Stomach (tissue), 9 donors: ENCODE measurements around the gene AQP2. TPM values are rescaled to one million over a fixed set of nuclear protein-coding genes. Genes with fewer than 3 reads are reported as not detected.
A peak's percentile ranks its signal among the peaks of the same experiment; 100 is the strongest.

Experiments
- DNase-seq, 2 donors: peaks; one replicate each; pipeline versions ENCODE4 v3.0.0 to v3.0.0-alpha.2; 2013 to 2019
- H3K27ac ChIP-seq, 5 donors: fragments of 200-600 bp in 4 of 5; sonication (generic) in 4 of 5; one replicate each; pipeline ENCODE4 v1.5.1; 2013 to 2019; ENCODE audit warnings: mild to moderate bottlenecking in 1 of 5, moderate library complexity in 1 of 5
- H3K27me3 ChIP-seq, 3 donors: fragments of 200-600 bp; sonication (generic); one replicate each; pipeline ENCODE4 v1.5.1; 2017 to 2019; ENCODE audit warnings: mixed run types in 1 of 3
- H3K36me3 ChIP-seq, 4 donors: fragments of 200-600 bp; sonication (generic); 1 replicate in 3 of 4; 2 replicates in 1 of 4; pipeline ENCODE4 v1.5.1; 2016 to 2019
- H3K4me1 ChIP-seq, 4 donors: fragments of 200-600 bp; sonication (generic); one replicate each; pipeline ENCODE4 v1.5.1; 2016 to 2019
- H3K4me3 ChIP-seq, 4 donors: fragments of 200-600 bp; sonication (generic) in 3 of 4; one replicate each; pipeline ENCODE4 v1.5.1; 2016 to 2019; ENCODE audit warnings: mild to moderate bottlenecking in 1 of 4
- H3K9me3 ChIP-seq, 4 donors: fragments of 200-600 bp; sonication (generic); one replicate each; pipeline ENCODE4 v1.5.1; 2016 to 2019
- EP300 ChIP-seq: sonication (generic); formaldehyde crosslinking; IDR thresholded peaks from one replicate; pipeline ENCODE4 v1.6.1; 2017; ENCODE audit warnings: antibody characterized with exemption
- POLR2A ChIP-seq, 4 donors: fragments of 450-650 bp; IDR thresholded peaks; one replicate each; pipeline ENCODE4 v1.6.1; 2016; ENCODE audit warnings: antibody characterized with exemption in 4 of 4, control low read depth in 2 of 4, mild to moderate bottlenecking in 1 of 4, moderate library complexity in 1 of 4
- POLR2AphosphoS5 ChIP-seq, 3 donors: sonication (generic); formaldehyde crosslinking; IDR thresholded peaks; one replicate each; pipeline ENCODE4 v1.6.1; 2016; ENCODE audit warnings: antibody characterized with exemption in 3 of 3
- WGBS, 5 donors: extraction: QIAGEN DNeasy Blood & Tissue Kit in 3 of 5; methylation state at CpG; one replicate each; pipeline versions ENCODE4 v1.1.5 to v1.1.7; 2013 to 2018; 5-methylcytosine and 5-hydroxymethylcytosine counted together
- intact Hi-C: fragments of 100-400 bp; cut with DNase I; formaldehyde crosslinking; loops from one replicate; pipeline ENCODE4 v1.15.1; 2023; ENCODE audit warnings: low total_unique reads
- polyA plus RNA-seq, 3 donors: library from polyadenylated mRNA; stranded (reverse); fragments of 200-250 nt; gene quantifications; one replicate each; pipeline ENCODE4 v1.2.3, GENCODE V29; 2013
- total RNA-seq, 5 donors: library from RNA; depleted of rRNA; stranded (reverse); fragments of >200 nt; gene quantifications; one replicate each; pipeline versions ENCODE4 v1.1.0 to v1.2.3, GENCODE V29; 2014 to 2016
- TF ChIP-seq, protein P1 (sequence below), 7 experiments: fragments of 450-650 bp in 4 of 7; fragments of 200-600 bp in 3 of 7; sonication (generic) in 3 of 7; IDR thresholded peaks; one replicate each; pipeline ENCODE4 v1.5.1; 2016 to 2019; ENCODE audit warnings: antibody characterized with exemption in 7 of 7, control low read depth in 2 of 7, mild to moderate bottlenecking in 1 of 7
- donor health status: healthy with polysubstance abuse.
- donor health status: Bipolar disorder and iron deficiency.
- donor health status: healthy.

AQP2 gene
- total and polyA plus RNA-seq, 8 donors = 0.92 TPM; not detected in 7

DNA sequence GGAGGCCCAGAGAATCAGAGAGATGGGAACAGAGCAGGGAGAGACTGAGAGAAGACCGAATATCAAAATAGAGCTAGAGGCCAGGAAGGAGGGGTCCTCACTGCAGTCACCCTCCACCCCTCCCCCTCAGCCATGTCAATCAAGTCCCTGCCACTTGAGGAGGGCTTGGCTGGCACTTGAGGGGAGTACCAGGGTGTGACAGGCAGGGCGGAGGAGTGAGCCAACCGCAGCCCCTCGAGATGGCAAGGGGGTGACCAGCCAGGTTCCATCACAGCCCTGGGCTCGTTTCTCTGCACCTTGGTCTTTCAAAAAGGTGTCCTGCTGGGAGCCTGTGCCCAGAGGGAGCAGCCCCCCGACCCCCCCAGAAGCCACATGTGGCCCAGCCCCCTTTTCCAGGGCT lies 15.3 kb downstream of the AQP2 start:
- H3K4me3 ChIP-seq = no peak overlapping the region
- peaks cover 15 to 53% (median 43%) of the 10 kb centered on the region in 4 donors for H3K4me1 ChIP-seq
- intact Hi-C loops = loop anchor here (5.0 kb wide), 2 partner anchors 91 to 106 kb away; partner anchors contain the start of gene ASIC1
- WGBS, 5 donors = 57 to 65% (median 63%) methylated on average over 5 to 6 of the region's 6 CpGs
- no peak for DNase-seq
- peaks cover 0 to 58% (median 10%) of the 10 kb centered on the region in 3 donors for H3K27me3 ChIP-seq
- TF ChIP-seq, protein P1, sequence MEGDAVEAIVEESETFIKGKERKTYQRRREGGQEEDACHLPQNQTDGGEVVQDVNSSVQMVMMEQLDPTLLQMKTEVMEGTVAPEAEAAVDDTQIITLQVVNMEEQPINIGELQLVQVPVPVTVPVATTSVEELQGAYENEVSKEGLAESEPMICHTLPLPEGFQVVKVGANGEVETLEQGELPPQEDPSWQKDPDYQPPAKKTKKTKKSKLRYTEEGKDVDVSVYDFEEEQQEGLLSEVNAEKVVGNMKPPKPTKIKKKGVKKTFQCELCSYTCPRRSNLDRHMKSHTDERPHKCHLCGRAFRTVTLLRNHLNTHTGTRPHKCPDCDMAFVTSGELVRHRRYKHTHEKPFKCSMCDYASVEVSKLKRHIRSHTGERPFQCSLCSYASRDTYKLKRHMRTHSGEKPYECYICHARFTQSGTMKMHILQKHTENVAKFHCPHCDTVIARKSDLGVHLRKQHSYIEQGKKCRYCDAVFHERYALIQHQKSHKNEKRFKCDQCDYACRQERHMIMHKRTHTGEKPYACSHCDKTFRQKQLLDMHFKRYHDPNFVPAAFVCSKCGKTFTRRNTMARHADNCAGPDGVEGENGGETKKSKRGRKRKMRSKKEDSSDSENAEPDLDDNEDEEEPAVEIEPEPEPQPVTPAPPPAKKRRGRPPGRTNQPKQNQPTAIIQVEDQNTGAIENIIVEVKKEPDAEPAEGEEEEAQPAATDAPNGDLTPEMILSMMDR (IDR thresholded peaks at IDR 0.05) = no peak
- TF ChIP-seq POLR2AphosphoS5 (IDR thresholded peaks at IDR 0.05) (no peak), EP300 (no peak), POLR2A (IDR thresholded peaks at IDR 0.05) (no peak)
- no peaks in the 10 kb centered on the region for H3K9me3 ChIP-seq
- H3K36me3 ChIP-seq = no peaks in the 10 kb centered on the region
- no peak overlapping the region for H3K27ac ChIP-seq

DNA sequence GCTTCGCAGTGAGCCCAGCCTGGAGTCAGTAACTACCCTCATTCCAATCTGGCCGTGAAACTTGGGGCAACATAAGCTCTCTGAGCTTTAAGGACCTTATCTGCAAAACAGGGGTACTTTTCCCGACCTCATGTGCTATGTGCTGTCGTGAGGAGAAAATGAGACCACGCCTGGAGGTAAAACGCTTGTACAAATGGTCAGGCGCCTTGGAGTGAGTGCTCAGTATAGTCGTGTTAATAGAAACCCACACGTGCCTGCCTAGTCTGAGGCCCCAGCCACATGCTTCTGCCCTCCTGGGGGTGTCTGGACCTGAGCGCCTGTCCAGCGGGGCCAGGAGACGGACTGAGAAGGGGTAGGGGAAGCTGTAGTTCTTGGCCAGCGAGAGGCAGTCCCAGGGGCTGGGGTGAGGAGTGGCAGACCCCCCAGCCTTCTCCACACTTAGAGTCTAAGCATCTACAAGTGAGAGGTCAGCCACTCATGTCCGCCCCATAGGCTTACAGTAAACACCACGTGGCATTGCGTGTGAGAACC lies 16.0 kb downstream of the AQP2 start:
- Histone ChIP-seq H3K36me3 (no peaks in the 10 kb centered on the region), H3K4me1 (peaks cover 8 to 46% (median 36%) of the 10 kb centered on the region in 4 donors), H3K9me3 (no peaks in the 10 kb centered on the region), H3K4me3 (peak overlapping the region in 1 of 4 donors; percentile 49), H3K27me3 (peaks cover 0 to 51% (median 4%) of the 10 kb centered on the region in 3 donors), H3K27ac (no peak overlapping the region)
- intact Hi-C loops = loop anchor here (5.0 kb wide), 2 partner anchors 91 to 106 kb away; partner anchors contain the start of gene ASIC1
- no peak for TF ChIP-seq POLR2A (IDR thresholded peaks at IDR 0.05)
- TF ChIP-seq, protein P1 (IDR thresholded peaks at IDR 0.05) = no peak
- TF ChIP-seq POLR2AphosphoS5 (IDR thresholded peaks at IDR 0.05) = no peak
- no peak for TF ChIP-seq EP300
- no peak for DNase-seq
- WGBS, 5 donors = 13 to 33% (median 29%) methylated on average over 16 of the region's 16 CpGs

DNA sequence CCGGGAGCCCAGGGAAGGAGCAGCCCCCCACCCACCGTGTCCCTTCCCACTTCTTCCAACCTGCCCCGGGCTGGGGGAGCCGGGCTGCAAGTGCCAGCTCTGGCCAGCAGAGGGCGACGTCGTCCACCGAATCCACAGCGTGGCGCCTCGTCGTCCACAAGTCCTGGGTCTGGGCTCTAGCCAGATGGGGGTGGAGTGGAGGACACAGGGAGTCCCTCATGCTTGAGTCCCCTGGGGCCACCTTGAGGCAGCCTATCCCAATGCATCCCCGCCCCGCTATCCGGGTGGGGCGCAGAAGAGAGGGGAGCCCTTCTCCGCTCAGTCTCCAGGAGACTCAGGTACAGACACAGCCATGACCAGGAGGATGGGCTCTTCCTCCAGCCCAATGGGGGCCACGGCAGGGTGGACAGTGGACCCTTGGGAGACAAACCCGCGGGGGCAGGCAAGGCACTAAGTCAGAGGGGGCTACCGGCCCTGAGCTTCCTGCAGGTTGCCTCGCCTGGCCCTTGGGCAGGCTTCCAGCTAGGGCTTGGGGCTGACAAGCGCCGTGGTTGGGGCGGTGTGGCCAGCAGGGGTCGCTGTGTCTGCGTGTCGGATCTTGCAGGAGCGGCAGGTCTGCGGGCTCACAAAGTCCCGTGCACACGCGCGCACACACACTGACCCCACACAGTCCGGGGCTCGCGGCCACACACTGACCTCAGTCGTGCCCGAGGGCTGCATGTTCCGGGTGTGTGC lies 16.7 kb downstream of the AQP2 start:
- Histone ChIP-seq H3K9me3 (no peaks in the 10 kb centered on the region), H3K27ac (peak overlapping the region in 2 of 5 donors; percentile 17 to 27), H3K36me3 (no peaks in the 10 kb centered on the region), H3K27me3 (peaks cover 0 to 46% (median 0%) of the 10 kb centered on the region in 3 donors), H3K4me1 (peaks cover 8 to 41% (median 34%) of the 10 kb centered on the region in 4 donors), H3K4me3 (peak overlapping the region; percentile 37 to 49 (median 40))
- 0 to 3% (median 2%) methylated on average over 12 to 40 of the region's 40 CpGs for WGBS, 5 donors
- TF ChIP-seq POLR2A (IDR thresholded peaks at IDR 0.05) (no peak), EP300 (no peak), POLR2AphosphoS5 (IDR thresholded peaks at IDR 0.05) (peak in 1 of 3 donors; percentile 36)
- TF ChIP-seq, protein P1 (IDR thresholded peaks at IDR 0.05) = peak in 6 of 7 experiments; percentile 70 to 97 (median 90)
- peak; percentile 95 to 96 for DNase-seq
- intact Hi-C loops = loop anchor here (5.0 kb wide), 2 partner anchors 90 to 105 kb away; partner anchors contain the start of gene ASIC1

DNA sequence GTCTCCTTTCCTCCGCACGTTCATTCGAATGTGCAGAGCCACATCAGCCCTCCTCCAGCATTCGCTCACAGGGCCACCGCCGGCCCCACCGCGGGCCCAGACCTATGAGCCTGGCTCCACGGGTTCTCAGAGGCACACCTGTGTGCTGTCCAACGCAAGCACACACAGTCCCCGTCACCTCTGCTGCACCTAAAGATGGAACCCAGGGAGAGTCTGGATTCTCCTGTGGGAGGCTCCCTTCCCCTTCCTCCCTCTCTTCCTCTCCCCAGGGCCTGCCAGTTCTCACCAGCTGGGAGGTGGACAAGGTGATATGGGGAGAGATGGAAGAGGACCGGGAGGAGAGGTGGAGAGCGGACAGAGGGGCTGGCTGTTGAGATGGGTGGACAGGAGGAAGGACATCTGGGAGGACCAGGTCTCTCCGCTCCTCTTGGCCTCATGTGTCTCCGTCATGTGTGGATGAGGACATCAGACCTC lies 17.3 kb downstream of the AQP2 start:
- 33 to 58% (median 37%) methylated on average over 7 to 15 of the region's 15 CpGs for WGBS, 5 donors
- intact Hi-C loops = loop anchor here (5.0 kb wide), 2 partner anchors 89 to 104 kb away; partner anchors contain the start of gene ASIC1
- Histone ChIP-seq H3K4me1 (peaks cover 8 to 35% (median 30%) of the 10 kb centered on the region in 4 donors), H3K9me3 (no peaks in the 10 kb centered on the region), H3K27ac (peak overlapping the region in 1 of 5 donors; percentile 17), H3K27me3 (peaks cover 0 to 40% (median 0%) of the 10 kb centered on the region in 3 donors), H3K36me3 (no peaks in the 10 kb centered on the region), H3K4me3 (peak overlapping the region; percentile 37 to 49 (median 40))
- DNase-seq = no peak
- TF ChIP-seq POLR2A (IDR thresholded peaks at IDR 0.05) (no peak), POLR2AphosphoS5 (IDR thresholded peaks at IDR 0.05) (no peak), EP300 (no peak)
- TF ChIP-seq, protein P1 (IDR thresholded peaks at IDR 0.05) = no peak
